Measurements from ENCODE around the gene CD14.

- TF ChIP-seq CTCF (IDR thresholded peaks at IDR 0.05) = no peak
- no peak for TF ChIP-seq POLR2A (IDR thresholded peaks at IDR 0.05)
These were observed 41.7 kb upstream of the CD14 start for GRCh38 chr5:140674629-140675028.

Data from right lobe of liver (tissue), 4 donors.